Spinal cord (tissue), 10 donors: ENCODE results near the gene HOXA6. TPM values are rescaled to one million over a fixed set of nuclear protein-coding genes. Genes with fewer than 3 reads are reported as not detected.
A peak's percentile ranks its signal among the peaks of the same experiment; 100 is the strongest.

Experiments used
- DNase-seq, 6 donors: peaks; one replicate each; pipeline versions ENCODE4 v3.0.0 to v3.0.0-alpha.2; 2013 to 2015; ENCODE audit warnings: low spot score in 6 of 6, low read depth in 4 of 6
- H3K27ac ChIP-seq: one replicate; pipeline ENCODE4 v1.5.1; 2013; ENCODE audit warnings: low read depth, low read length, control low read depth
- H3K27me3 ChIP-seq: one replicate; pipeline ENCODE4 v1.6.1; 2013; ENCODE audit warnings: low read length; ENCODE audit not compliant: control insufficient read depth, insufficient read depth
- H3K36me3 ChIP-seq: one replicate; pipeline ENCODE4 v1.6.1; 2013; ENCODE audit warnings: low read length; ENCODE audit not compliant: control insufficient read depth, insufficient read depth
- H3K4me1 ChIP-seq: one replicate; pipeline ENCODE4 v1.6.1; 2013; ENCODE audit warnings: low read length; ENCODE audit not compliant: control insufficient read depth, insufficient read depth
- H3K4me3 ChIP-seq: one replicate; pipeline ENCODE4 v1.5.1; 2013; ENCODE audit warnings: low read depth, low read length, control low read depth
- H3K9me3 ChIP-seq: one replicate; pipeline ENCODE4 v1.6.1; 2013; ENCODE audit warnings: low read length; ENCODE audit not compliant: control insufficient read depth, insufficient read depth
- WGBS: methylation state at CpG from one replicate; pipeline ENCODE4 v1.1.5; 2013; ENCODE audit warnings: missing lambda C conversion rate; ENCODE audit not compliant: insufficient coverage; 5-methylcytosine and 5-hydroxymethylcytosine counted together
- polyA plus RNA-seq, 2 donors: library from polyadenylated mRNA; unstranded; fragments of 120-200 nt; gene quantifications; one replicate each; pipeline ENCODE4 v1.2.1, GENCODE V29; 2013; ENCODE audit not compliant: insufficient read length in 2 of 2
- total RNA-seq, 2 donors: library from RNA; depleted of rRNA in 1 of 2; stranded (reverse); fragments of 120-200 nt in 1 of 2; fragments of >200 nt in 1 of 2; gene quantifications; one replicate each; pipeline versions ENCODE4 v1.2.3 to v1.2.4, GENCODE V29; 2013 to 2014
- donor health status: healthy.

HOXA6 gene
- total and polyA plus RNA-seq, 4 donors = 12.5 to 58.3 (median 33.9) TPM

- Histone ChIP-seq H3K9me3 (no peaks in the 10 kb centered on the region), H3K4me3 (peak overlapping the region; percentile 91), H3K36me3 (peaks cover 49% of the 10 kb centered on the region), H3K4me1 (peaks cover 73% of the 10 kb centered on the region), H3K27me3 (peaks cover 6% of the 10 kb centered on the region), H3K27ac (peak overlapping the region; percentile 99)
- WGBS = 16% methylated on average over 47 of the region's 47 CpGs
- DNase-seq = no peak
These were observed 2.2 kb downstream of the HOXA6 start for GRCh38 chr7:27145165-27145913.

- Histone ChIP-seq H3K27ac (peak overlapping the region; percentile 99), H3K9me3 (no peaks in the 10 kb centered on the region)
These were observed 2.8 kb downstream of the HOXA6 start for GRCh38 chr7:27144781-27145164.

DNA sequence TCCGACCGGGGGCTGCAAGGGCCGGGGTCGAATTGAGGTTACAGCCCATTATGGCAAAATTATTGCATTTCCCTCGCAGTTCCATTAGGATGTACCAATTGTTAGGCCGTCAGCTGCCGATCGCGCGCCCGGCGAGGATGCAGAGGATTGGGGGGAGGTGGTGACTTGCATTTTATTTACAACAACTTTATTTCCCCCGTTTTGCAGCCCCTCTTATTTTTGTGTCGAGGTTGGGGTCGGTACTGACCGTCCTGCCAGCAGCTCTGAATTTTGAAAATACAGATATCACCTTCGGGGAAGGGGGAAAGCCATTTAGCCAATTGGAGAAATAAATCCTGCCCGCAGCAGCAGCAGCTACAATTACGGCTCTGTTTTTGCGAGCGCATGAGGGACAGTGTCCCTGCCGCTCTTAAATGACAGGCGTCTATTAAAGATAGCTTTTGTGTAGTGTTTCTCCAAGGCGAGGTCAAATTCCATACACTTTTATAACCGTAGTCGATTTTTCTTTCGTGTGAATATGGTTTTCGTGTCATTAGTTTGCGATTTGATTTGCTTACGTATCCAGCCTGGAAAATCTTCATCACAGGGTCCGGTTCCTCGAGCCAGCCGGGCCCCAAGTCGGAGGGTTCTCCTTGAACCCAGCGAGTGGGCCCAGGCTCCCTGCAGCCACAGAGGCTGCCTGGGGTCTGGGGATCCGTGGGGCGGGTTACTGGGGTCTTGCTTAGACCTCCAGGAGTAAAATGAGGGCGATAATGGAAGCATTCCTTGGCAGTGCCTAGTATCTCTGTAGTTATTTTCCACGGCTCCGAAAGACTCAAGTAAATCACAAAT lies 3.4 kb downstream of the HOXA6 start:
- peak overlapping the region; percentile 91 for H3K4me3 ChIP-seq
- 15% methylated on average over 26 of the region's 40 CpGs for WGBS
- H3K27me3 ChIP-seq = peaks cover 6% of the 10 kb centered on the region
- H3K4me1 ChIP-seq = peaks cover 75% of the 10 kb centered on the region
- no peaks in the 10 kb centered on the region for H3K9me3 ChIP-seq
- H3K36me3 ChIP-seq = peaks cover 57% of the 10 kb centered on the region
- peak overlapping the region; percentile 99 for H3K27ac ChIP-seq
- peak in 2 of 6 donors; percentile 68 to 83 for DNase-seq

More at GRCh38 chr7:27144781-27145164, 2.8 kb downstream of the HOXA6 start:
- H3K4me1 ChIP-seq = peaks cover 73% of the 10 kb centered on the region
- H3K36me3 ChIP-seq = peaks cover 51% of the 10 kb centered on the region
- H3K4me3 ChIP-seq = peak overlapping the region; percentile 91
- peaks cover 6% of the 10 kb centered on the region for H3K27me3 ChIP-seq
- WGBS = 15% methylated on average over 31 of the region's 31 CpGs
- no peak for DNase-seq

- WGBS = 4% methylated on average over 81 of the region's 86 CpGs
- H3K4me1 ChIP-seq = peaks cover 75% of the 10 kb centered on the region
- no peaks in the 10 kb centered on the region for H3K9me3 ChIP-seq
- DNase-seq = peak in 2 of 6 donors; percentile 91 to 96
- H3K36me3 ChIP-seq = peaks cover 57% of the 10 kb centered on the region
- H3K4me3 ChIP-seq = peak within 1 kb of the TSS; percentile 91
- peak within 1 kb of the TSS; percentile 99 for H3K27ac ChIP-seq
- peaks cover 6% of the 10 kb centered on the region for H3K27me3 ChIP-seq
These were observed 4.3 kb downstream of the HOXA6 start, which contains the start of gene HOXA5 for GRCh38 chr7:27143023-27143949. TSS of gene HOXA5 (minus strand) at chr7:27143681. CDS start at chr7:27143607, 74 bp downstream.

DNA sequence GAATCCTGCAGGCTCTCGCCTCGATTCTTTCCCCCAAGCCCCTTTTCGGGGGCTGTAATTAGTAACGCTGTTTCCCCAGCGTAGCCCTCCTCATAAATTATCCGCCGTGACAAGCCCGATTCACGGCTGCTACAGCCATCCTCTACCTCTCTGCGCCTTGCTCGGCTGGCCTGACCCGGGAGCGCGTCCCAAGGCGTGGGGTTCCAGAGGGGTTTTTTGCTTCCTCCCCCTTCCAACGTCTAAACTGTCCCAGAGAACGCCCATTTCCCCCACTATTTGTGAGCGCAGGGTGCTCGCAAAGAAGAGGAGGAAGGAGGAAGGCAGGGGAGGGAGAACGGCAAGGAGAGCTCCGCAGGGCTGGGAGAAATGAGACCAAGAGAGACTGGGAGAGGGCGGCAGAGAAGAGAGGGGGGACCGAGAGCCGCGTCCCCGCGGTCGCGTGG lies 5.0 kb downstream of the HOXA6 start:
- Histone ChIP-seq H3K4me1 (peaks cover 70% of the 10 kb centered on the region), H3K27me3 (peaks cover 6% of the 10 kb centered on the region), H3K36me3 (peaks cover 57% of the 10 kb centered on the region), H3K4me3 (peak overlapping the region; percentile 91), H3K27ac (peak overlapping the region; percentile 99), H3K9me3 (no peaks in the 10 kb centered on the region)
- DNase-seq = no peak
- 4% methylated on average over 20 of the region's 29 CpGs for WGBS

GRCh38 chr7:27141923-27142579 lies 5.5 kb downstream of the HOXA6 start:
- DNase-seq = peak in 1 of 6 donors; percentile 38
- 16% methylated on average over 30 of the region's 30 CpGs for WGBS
- H3K27me3 ChIP-seq = peaks cover 2% of the 10 kb centered on the region
- peaks cover 52% of the 10 kb centered on the region for H3K36me3 ChIP-seq
- H3K4me1 ChIP-seq = peaks cover 67% of the 10 kb centered on the region
- no peaks in the 10 kb centered on the region for H3K9me3 ChIP-seq
- H3K27ac ChIP-seq = peak overlapping the region; percentile 99
- peak overlapping the region; percentile 91 for H3K4me3 ChIP-seq

GRCh38 chr7:27141137-27141922 lies 6.2 kb downstream of the HOXA6 start:
- Histone ChIP-seq H3K27ac (peak overlapping the region; percentile 99), H3K4me3 (peak overlapping the region; percentile 91), H3K4me1 (peaks cover 68% of the 10 kb centered on the region), H3K27me3 (peaks cover 4% of the 10 kb centered on the region), H3K36me3 (peaks cover 47% of the 10 kb centered on the region), H3K9me3 (no peaks in the 10 kb centered on the region)
- WGBS = 27% methylated on average over 13 of the region's 18 CpGs
- peak in 1 of 6 donors; percentile 56 for DNase-seq

- H3K4me3 ChIP-seq = peak overlapping the region; percentile 91
- peak overlapping the region; percentile 99 for H3K27ac ChIP-seq
- H3K27me3 ChIP-seq = peaks cover 4% of the 10 kb centered on the region
These were observed 7.3 kb downstream of the HOXA6 start for GRCh38 chr7:27140126-27140857.

More at GRCh38 chr7:27140126-27140857, 7.3 kb downstream of the HOXA6 start:
- Histone ChIP-seq H3K36me3 (peaks cover 41% of the 10 kb centered on the region), H3K9me3 (no peaks in the 10 kb centered on the region), H3K4me1 (peaks cover 66% of the 10 kb centered on the region)
- peak in 2 of 6 donors; percentile 52 to 86 for DNase-seq
- 37% methylated on average over 6 of the region's 15 CpGs for WGBS
